Neural progenitor cell (in vitro differentiated cells): ENCODE results near the gene WDR72. TPM values are rescaled to one million over a fixed set of nuclear protein-coding genes. Genes with fewer than 3 reads are reported as not detected.

Source experiments
- DNase-seq: peaks from one replicate; pipeline ENCODE4 v3.0.0-alpha.2; 2016; ENCODE audit warnings: low spot score
- H2AFZ ChIP-seq: fragments of 200-600 bp; sonication (generic); replicated peaks from 2 replicates; pipeline ENCODE4 v1.6.1; 2016; ENCODE audit warnings: antibody characterized with exemption
- H3F3A ChIP-seq: fragments of 200-600 bp; sonication (generic); 2 replicates; pipeline ENCODE4 v1.6.1; 2016; ENCODE audit warnings: antibody characterized with exemption, low read depth
- H3K27ac ChIP-seq: fragments of 200-600 bp; sonication (generic); 2 replicates; pipeline ENCODE4 v1.5.1; 2016; ENCODE audit warnings: mild to moderate bottlenecking
- H3K27me3 ChIP-seq: fragments of 200-600 bp; sonication (generic); 2 replicates; pipeline ENCODE4 v1.6.1; 2016; ENCODE audit warnings: mild to moderate bottlenecking, moderate library complexity
- H3K36me3 ChIP-seq: fragments of 200-600 bp; sonication (generic); 2 replicates; pipeline ENCODE4 v1.5.1; 2016
- H3K4me1 ChIP-seq: fragments of 200-600 bp; sonication (generic); 2 replicates; pipeline ENCODE4 v1.6.1; 2016; ENCODE audit warnings: mixed run types
- H3K4me2 ChIP-seq: fragments of 200-600 bp; sonication (generic); 2 replicates; pipeline ENCODE4 v1.6.1; 2016
- H3K4me3 ChIP-seq: fragments of 200-600 bp; sonication (generic); 2 replicates; pipeline ENCODE4 v1.5.1; 2016
- H3K79me2 ChIP-seq: fragments of 200-600 bp; sonication (generic); 2 replicates; pipeline ENCODE4 v1.6.1; 2016; ENCODE audit warnings: low read depth
- H3K9ac ChIP-seq: fragments of 200-600 bp; sonication (generic); 2 replicates; pipeline ENCODE4 v1.6.1; 2016
- H3K9me3 ChIP-seq: fragments of 200-600 bp; sonication (generic); 2 replicates; pipeline ENCODE4 v1.5.1; 2016; ENCODE audit warnings: low read depth
- H4K20me1 ChIP-seq: fragments of 200-600 bp; sonication (generic); 2 replicates; pipeline ENCODE4 v1.6.1; 2016; ENCODE audit warnings: low read depth
- H3K27ac Mint-ChIP-seq: 3 replicates; pipeline ENCODE4 v1.8.0; 2021; ENCODE audit warnings: mixed read lengths
- H3K27me3 Mint-ChIP-seq: 2 replicates; pipeline ENCODE4 v1.8.0; 2022; ENCODE audit warnings: low read depth, mild to moderate bottlenecking, inconsistent platforms, moderate library complexity, mixed read lengths; ENCODE audit not compliant: insufficient read depth
- H3K36me3 Mint-ChIP-seq: 3 replicates; pipeline ENCODE4 v1.8.0; 2021; ENCODE audit warnings: mixed read lengths
- H3K4me1 Mint-ChIP-seq: 3 replicates; pipeline ENCODE4 v1.8.0; 2021; ENCODE audit warnings: mixed read lengths
- H3K4me3 Mint-ChIP-seq: 3 replicates; pipeline ENCODE4 v1.8.0; 2021; ENCODE audit warnings: mild to moderate bottlenecking, moderate library complexity, mixed read lengths
- H3K9me3 Mint-ChIP-seq: 3 replicates; pipeline ENCODE4 v1.8.0; 2020; ENCODE audit warnings: mixed read lengths
- EZH2 ChIP-seq: fragments of 200-600 bp; sonication (generic); IDR thresholded peaks from 2 replicates; pipeline ENCODE4 v1.6.1; 2017; ENCODE audit warnings: antibody characterized with exemption, mild to moderate bottlenecking, moderate library complexity
- EZH2phosphoT487 ChIP-seq: fragments of 200-600 bp; sonication (generic); IDR thresholded peaks from 2 replicates; pipeline ENCODE4 v1.6.1; 2017; ENCODE audit warnings: antibody characterized with exemption
- total RNA-seq: library from RNA; depleted of rRNA; stranded (reverse); fragments of >200 nt; gene quantifications from 2 replicates; pipeline ENCODE4 v1.2.3, GENCODE V29; 2015; ENCODE audit warnings: low replicate concordance
- TF ChIP-seq, protein P1 (sequence below): fragments of 200-600 bp; sonication (generic); IDR thresholded peaks from 2 replicates; pipeline ENCODE4 v1.5.1; 2017; ENCODE audit warnings: antibody characterized with exemption, mild to moderate bottlenecking

The WDR72 gene
- total RNA-seq, 1 donor from 2014 or later = 4.6 TPM

DNA sequence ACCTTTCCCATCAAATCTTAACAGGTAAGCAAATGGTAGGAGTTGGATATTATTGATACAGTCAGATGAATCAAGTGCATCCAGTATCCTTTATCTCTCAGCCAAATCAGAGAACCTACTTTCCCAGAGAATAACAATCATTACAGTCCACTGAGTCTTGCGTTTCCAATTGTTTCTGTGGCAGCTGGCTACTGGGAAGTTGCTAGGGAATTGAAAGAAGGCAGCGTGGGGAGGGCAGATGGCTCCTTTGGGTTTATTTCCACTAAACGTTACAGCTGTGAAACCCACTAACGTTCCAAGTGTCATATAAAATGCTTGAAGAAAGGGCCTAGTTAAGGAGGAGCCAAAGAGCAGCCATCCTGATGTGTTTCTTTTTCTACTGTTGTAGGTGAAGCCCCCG lies 78.4 kb downstream of the WDR72 start:
- Mint-ChIP-seq H3K4me3 (no peak overlapping the region), H3K27me3 (peaks cover 2% of the 10 kb centered on the region), H3K27ac (peak overlapping the region; percentile 89), H3K4me1 (peaks cover 18% of the 10 kb centered on the region), H3K36me3 (no peaks in the 10 kb centered on the region), H3K9me3 (peaks cover 2% of the 10 kb centered on the region)
- Histone ChIP-seq H3K27me3 (no peaks in the 10 kb centered on the region), H3K79me2 (no peaks in the 10 kb centered on the region), H3K27ac (no peak overlapping the region), H3K4me2 (no peak overlapping the region), H4K20me1 (no peaks in the 10 kb centered on the region), H3K9ac (no peak overlapping the region), H3K4me1 (peaks cover 12% of the 10 kb centered on the region), H3K4me3 (no peak overlapping the region), H3F3A (no peaks in the 10 kb centered on the region), H3K9me3 (no peaks in the 10 kb centered on the region), H2AFZ (no peak overlapping the region), H3K36me3 (no peaks in the 10 kb centered on the region)
- no peak for TF ChIP-seq EZH2phosphoT487
- no peak for TF ChIP-seq EZH2
- TF ChIP-seq, protein P1, sequence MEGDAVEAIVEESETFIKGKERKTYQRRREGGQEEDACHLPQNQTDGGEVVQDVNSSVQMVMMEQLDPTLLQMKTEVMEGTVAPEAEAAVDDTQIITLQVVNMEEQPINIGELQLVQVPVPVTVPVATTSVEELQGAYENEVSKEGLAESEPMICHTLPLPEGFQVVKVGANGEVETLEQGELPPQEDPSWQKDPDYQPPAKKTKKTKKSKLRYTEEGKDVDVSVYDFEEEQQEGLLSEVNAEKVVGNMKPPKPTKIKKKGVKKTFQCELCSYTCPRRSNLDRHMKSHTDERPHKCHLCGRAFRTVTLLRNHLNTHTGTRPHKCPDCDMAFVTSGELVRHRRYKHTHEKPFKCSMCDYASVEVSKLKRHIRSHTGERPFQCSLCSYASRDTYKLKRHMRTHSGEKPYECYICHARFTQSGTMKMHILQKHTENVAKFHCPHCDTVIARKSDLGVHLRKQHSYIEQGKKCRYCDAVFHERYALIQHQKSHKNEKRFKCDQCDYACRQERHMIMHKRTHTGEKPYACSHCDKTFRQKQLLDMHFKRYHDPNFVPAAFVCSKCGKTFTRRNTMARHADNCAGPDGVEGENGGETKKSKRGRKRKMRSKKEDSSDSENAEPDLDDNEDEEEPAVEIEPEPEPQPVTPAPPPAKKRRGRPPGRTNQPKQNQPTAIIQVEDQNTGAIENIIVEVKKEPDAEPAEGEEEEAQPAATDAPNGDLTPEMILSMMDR = no peak
- peak; percentile 35 for DNase-seq

DNA sequence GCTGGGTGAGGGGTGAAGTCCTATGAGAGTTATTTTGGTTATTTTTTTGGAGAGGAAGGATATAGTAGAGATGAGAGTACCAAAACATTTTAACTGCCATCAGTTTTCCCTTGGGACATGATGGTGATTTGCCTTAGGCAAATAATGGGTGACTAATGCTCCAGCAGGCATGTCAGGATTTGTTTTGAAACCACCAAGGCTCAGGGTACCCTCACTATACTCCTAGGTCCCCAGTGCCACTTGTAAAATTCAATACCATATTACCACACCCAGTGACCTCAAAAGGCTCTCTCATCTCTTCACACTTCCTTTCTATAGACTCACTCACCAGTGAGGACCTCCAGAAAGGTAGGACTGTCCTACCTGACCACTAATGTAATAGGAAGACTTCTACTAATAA lies 83.6 kb downstream of the WDR72 start:
- TF ChIP-seq, protein P1 = no peak
- TF ChIP-seq EZH2phosphoT487 = no peak
- no peak for TF ChIP-seq EZH2
- Mint-ChIP-seq H3K4me3 (no peak overlapping the region), H3K27ac (no peak overlapping the region), H3K27me3 (peaks cover 3% of the 10 kb centered on the region), H3K36me3 (no peaks in the 10 kb centered on the region), H3K4me1 (peaks cover 16% of the 10 kb centered on the region), H3K9me3 (no peaks in the 10 kb centered on the region)
- no peak overlapping the region for H3K4me2 ChIP-seq
- H3K4me1 ChIP-seq = peaks cover 4% of the 10 kb centered on the region
- H3K27me3 ChIP-seq = no peaks in the 10 kb centered on the region
- no peaks in the 10 kb centered on the region for H3F3A ChIP-seq
- H3K79me2 ChIP-seq = no peaks in the 10 kb centered on the region
- no peak overlapping the region for H3K4me3 ChIP-seq
- H3K36me3 ChIP-seq = no peaks in the 10 kb centered on the region
- H2AFZ ChIP-seq = no peak overlapping the region
- H3K27ac ChIP-seq = no peak overlapping the region
- no peaks in the 10 kb centered on the region for H4K20me1 ChIP-seq
- no peak for DNase-seq
- H3K9ac ChIP-seq = no peak overlapping the region
- no peaks in the 10 kb centered on the region for H3K9me3 ChIP-seq

GRCh38 chr15:53671545-53671944 lies 87.9 kb downstream of the WDR72 start:
- H3K27me3 Mint-ChIP-seq = peaks cover 3% of the 10 kb centered on the region
- Histone ChIP-seq H3K27me3 (no peaks in the 10 kb centered on the region), H2AFZ (no peak overlapping the region), H3F3A (no peaks in the 10 kb centered on the region), H3K36me3 (no peaks in the 10 kb centered on the region), H3K79me2 (no peaks in the 10 kb centered on the region), H3K9me3 (no peaks in the 10 kb centered on the region), H3K4me3 (no peak overlapping the region), H4K20me1 (no peaks in the 10 kb centered on the region), H3K4me1 (no peaks in the 10 kb centered on the region), H3K9ac (no peak overlapping the region), H3K4me2 (no peak overlapping the region), H3K27ac (no peak overlapping the region)
- peak overlapping the region; percentile 6 for H3K27ac Mint-ChIP-seq
- H3K9me3 Mint-ChIP-seq = no peaks in the 10 kb centered on the region
- H3K36me3 Mint-ChIP-seq = no peaks in the 10 kb centered on the region
- no peak for DNase-seq
- H3K4me1 Mint-ChIP-seq = peaks cover 12% of the 10 kb centered on the region
- H3K4me3 Mint-ChIP-seq = no peak overlapping the region
- TF ChIP-seq, protein P1 = no peak
- TF ChIP-seq EZH2 = no peak
- TF ChIP-seq EZH2phosphoT487 = no peak
